CD4-positive, alpha-beta T cell treated with Interleukin-1 beta for 1 hour (primary cell): ENCODE data around the gene PRUNE1.

Source experiments
- DNase-seq, 2 donors: peaks; one replicate each; pipeline ENCODE4 v3.0.0-alpha.2; 2020 to 2022

Gene PRUNE1

DNA sequence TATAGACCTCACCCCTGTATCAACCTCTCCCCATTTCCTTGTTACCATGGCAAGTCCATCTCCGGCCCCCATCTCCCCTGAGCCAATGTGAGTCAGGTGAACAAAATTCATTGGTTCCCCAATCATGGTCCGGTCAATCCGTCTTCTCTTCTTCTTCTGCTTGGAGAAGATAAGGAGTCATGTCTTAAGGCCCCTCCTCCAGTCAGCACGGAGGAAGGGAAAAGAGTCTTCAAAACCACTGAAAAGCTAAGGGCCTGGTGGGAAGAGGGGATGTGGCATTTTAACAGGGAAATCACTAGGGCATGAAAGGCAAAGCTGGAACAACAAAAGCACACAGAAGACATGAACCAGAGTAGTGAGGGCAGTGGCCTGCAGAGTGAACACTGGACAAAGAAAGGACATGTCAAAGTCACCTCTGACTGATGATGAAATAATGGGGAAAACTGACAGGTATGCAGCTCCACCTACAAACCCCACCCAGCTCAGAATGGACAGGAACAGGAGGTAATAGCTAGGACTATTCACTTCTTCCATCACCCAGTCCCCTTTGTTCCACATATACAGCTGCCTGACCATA lies 46.8 kb downstream of the PRUNE1 start:
- no peak for DNase-seq

DNA sequence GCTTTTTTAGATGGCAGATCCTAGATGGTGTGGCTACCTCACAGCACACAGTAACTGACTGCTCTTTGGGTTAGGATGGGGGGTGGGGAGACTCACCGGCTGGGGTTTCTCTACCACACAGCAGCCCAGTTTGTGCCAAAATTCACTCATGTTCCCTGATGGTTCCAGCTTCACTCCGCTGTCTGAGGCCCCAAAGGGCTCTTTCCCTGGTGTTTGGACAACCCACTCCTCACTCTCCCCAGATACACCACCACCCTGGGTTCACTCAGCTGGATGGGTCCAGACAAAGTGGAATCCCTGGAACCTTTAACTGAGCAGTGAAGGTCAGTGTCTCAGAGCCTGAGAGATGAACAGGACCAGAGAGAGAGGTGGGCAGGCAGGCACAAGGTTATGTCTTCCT lies 47.3 kb downstream of the PRUNE1 start:
- no peak for DNase-seq

DNA sequence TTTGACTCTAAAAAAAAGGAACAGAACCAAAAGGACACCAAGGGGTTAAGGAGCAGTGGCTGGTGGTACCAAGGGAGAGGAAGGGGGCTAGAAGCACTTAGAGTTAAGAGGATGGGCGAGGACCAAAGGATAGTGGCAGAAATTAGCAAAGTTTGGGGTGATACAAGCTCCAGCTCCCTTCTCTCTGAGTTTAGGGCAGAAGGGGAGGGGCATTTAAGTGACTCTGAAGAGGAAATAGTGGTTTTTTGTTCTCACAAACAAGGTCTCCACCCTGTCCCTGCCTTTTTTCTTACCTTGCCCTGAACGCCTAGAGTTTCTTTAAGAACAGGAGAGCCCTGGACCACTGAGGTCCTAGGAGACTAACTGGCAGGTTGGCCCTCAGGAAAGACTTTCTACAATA lies 47.9 kb downstream of the PRUNE1 start:
- DNase-seq: peak; percentile 49 to 75

DNA sequence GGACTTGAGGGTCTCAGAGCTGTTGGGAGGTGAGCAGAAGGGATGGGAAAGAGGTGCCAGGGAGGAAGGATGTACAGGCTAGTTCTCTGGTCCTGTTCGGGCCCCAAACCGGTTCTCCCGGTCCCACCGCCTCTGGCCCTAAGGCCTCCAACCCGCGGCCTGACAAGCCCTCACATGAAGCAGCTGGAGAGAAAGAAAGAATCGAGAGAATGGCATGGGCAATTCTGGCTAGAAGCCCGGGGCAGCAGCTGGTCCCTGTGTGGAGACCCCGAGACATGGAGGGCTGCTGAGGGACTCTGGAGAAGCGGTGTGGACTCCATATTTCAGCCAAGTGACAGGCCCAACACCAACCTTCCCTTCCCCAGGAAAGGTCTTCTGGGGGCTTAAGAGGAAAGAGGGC lies 50.4 kb downstream of the PRUNE1 start:
- peak in 1 of 2 donors; percentile 37 for DNase-seq

DNA sequence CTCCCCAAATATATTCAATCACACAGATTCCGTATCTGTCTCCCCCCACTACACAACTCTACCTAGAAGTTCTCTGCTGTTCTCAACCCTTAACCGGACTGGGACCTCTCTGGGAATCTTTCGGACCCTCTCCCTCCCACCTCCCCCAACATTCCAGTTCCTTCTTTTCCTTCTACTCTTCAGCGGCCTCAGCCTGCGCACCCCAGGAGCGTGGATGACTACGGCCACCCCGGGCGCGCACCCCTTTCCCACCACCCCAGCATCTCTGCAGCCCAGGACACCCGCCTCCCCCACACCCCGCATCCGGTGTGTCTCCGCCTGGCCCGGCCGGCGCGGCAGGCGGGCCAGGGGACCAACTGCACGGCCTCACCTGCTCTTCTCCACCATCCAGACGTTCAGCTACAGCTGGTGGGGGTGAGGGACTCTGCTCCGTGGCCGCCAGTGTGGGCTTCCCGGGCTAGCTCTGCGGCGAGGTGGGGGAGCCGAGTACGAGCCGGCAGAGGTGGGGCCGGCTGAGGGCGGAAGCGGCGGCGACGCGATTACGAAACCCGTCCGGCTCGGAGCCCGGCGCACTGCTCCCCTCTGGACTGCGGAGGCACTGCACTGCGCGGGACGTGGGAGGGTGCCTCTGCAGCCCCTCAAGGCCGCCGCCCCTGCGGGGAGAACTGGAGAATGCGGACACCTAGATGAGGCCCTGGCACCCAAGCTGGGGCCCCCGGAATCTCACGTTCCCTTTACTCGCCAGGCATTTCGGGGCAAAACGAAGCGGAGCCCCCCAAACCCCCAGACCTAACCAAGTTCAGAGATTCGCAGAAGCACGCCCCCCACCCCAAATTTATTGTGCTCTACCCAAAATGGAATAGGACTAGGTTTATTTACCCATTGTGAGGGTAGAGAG lies 51.1 kb downstream of the PRUNE1 start, which contains the start of gene CDC42SE1:
Gene CDC42SE1 (minus strand): TSS at position 514 of the 898 bp plus-strand sequence. CDS start 3,892 bp downstream, outside the sequence.
- DNase-seq: peak; percentile 88 to 90

DNA sequence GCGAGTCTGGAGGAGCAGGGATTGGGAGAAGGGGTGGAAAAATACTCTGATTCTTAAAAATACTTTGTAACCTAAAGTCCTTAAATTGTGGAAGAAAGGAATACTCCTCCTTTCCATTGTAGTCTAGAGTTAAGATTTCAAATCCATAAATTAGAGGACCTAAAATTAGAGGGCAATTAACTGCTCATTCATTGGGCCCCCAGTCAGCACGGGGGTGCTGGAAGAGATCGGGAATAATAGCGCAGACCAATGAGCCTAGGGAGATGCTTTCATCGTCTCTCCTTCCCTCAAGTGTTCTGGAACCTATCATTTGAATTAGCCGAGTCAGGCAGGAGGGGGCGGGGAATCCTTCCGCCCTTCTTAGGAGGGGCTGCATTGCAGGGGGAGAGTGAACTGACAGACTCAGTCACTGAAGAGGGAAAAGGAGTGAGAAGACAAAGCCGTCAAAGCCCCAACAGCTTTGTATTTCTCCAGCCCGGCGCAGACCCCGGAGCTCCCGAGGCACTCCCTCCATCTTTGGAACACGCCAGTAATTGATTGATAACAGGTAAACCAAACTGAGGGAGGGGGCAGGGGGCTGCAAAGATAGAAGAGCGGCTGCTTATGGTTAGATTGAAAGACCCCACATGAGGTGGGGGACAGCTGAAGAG lies 51.9 kb downstream of the PRUNE1 start, which contains the start of gene MLLT11:
Gene MLLT11 (plus strand): TSS at position 391 of the 650 bp plus-strand sequence. CDS start 6,828 bp downstream, outside the sequence.
- DNase-seq: peak in 1 of 2 donors; percentile 22

DNA sequence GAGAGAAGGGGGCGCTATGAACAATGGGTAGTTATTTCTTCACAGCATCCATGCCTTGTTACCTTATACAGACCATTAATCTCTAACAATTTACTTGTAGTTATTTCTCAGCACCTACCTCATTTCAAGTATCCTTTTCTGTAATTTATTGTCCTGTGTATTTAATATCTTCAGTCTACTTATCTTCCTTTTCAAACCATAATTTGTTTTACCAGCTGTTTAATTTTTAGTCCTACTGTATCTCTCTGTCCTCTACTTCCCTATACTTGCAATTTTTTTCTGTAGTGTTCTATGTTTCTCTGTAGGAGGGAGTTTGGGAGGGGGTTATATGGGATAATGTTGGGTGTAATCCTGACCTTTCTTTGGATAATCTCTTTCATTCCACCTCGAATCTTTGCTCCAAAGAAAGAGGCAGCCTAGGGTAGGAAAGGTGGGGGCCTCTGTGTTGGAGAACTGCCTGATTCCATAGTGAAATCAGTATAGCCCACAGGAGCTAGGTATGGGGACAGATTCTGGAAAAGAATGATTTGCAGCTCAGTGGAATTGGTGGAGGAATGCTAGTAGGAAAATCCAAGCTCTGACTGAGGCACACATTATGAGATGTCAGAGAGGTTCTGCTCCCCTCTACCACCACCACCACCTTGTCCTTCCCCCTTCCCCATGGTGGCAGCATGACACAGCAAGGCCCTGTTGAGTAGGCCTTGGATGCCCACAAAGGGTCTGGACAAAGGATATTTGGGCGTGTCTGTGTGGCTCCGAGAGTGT lies 52.6 kb downstream of the PRUNE1 start:
- no peak for DNase-seq

DNA sequence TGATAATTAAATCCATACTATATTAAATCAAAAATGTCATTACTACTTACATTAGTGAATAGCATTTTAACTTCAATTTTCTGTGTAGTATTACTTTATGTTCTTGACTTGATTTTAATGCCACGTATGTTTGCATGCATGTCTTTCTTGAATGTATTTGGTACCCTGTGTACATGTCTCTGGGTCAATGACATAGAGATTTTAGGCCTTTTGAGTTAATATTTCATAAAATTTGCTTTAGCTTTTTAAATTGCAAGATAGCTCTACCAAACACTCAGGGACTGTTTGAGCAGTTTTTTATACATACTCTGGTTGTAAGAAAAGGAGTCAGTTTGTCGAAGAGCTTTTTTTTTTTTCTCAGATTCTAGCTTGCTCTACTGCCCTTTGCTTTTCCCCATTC lies 53.5 kb downstream of the PRUNE1 start:
- no peak for DNase-seq

DNA sequence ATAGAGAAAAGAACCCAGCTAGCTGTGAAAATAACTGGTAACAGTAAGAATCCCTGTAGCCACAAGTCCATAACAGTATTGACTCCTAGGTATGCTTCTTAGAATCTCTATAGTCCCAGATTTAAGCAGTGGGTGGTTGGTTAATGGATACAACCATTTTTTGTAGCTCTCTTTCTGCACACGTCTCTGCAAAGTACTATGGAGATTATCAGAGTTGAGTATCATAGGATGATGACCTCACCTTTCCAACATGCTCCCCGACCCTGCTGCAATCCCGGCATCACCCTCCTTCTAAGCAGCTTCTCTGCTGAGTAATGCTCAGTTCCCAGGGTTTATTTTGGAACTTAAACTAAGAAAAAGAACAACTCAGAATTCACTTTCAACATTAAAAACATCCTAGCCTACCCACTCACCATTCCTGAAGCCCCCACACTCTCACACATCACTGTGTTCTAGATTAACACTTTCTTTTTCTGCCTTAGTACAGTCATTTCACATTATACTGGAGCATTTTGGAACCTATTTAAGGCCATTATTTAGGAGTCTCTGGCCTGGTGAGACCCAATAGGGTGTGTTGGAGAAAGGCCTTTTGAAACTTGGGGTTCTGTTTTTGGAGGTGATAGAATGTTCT lies 54.6 kb downstream of the PRUNE1 start:
- DNase-seq: no peak

DNA sequence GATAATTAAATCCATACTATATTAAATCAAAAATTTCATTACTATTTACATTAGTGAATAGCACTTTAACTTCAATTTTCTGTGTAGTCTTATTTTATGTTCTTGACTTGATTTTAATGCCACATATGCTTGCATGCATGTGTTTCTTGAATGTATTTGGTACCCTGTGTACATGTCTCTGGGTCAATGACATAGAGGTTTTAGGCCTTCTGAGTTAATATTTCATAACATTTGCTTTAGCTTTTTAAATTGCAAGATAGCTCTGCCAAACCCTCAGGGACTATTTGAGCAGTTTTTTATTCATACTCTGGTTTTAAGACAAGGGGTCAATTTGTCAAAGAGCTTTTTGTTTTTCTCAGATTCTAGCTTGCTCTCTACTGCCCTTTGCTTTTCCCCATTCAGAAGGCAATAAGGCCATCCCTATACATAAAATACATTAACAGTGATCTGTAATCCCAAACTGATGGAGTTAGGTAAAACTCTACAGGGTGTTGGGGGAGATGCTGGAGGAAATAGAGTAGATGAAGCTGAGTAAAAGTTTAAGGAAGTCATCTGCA lies 56.9 kb downstream of the PRUNE1 start:
- no peak for DNase-seq

DNA sequence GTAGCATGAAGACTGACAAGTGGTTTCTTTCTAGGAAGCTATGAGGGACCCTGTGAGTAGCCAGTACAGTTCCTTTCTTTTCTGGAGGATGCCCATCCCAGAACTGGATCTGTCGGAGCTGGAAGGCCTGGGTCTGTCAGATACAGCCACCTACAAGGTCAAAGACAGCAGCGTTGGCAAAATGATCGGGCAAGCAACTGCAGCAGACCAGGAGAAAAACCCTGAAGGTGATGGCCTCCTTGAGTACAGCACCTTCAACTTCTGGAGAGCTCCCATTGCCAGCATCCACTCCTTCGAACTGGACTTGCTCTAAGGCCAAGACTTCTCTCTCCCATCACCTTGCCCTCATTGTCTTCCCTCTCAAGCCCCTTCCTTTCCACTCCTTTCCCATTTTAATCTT lies 58.9 kb downstream of the PRUNE1 start:
- no peak for DNase-seq

DNA sequence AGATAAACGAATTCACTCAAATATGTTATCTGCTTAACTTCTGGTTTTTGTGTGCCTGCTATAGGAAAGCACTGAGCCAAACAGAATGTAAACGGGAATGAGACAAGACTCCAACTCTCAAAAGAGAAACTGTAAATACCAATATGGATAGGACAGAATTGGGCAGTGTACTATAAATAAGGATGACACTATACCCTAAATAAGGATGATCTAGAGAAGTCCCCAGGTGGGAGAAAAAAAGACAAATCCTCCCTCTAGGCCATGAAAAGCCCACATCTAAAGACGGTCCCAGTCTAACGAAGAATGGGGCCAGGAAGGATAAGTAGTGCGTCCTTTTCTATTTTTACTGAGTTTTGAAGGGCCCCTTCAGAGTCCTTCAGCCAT lies 60.8 kb downstream of the PRUNE1 start:
- no peak for DNase-seq

DNA sequence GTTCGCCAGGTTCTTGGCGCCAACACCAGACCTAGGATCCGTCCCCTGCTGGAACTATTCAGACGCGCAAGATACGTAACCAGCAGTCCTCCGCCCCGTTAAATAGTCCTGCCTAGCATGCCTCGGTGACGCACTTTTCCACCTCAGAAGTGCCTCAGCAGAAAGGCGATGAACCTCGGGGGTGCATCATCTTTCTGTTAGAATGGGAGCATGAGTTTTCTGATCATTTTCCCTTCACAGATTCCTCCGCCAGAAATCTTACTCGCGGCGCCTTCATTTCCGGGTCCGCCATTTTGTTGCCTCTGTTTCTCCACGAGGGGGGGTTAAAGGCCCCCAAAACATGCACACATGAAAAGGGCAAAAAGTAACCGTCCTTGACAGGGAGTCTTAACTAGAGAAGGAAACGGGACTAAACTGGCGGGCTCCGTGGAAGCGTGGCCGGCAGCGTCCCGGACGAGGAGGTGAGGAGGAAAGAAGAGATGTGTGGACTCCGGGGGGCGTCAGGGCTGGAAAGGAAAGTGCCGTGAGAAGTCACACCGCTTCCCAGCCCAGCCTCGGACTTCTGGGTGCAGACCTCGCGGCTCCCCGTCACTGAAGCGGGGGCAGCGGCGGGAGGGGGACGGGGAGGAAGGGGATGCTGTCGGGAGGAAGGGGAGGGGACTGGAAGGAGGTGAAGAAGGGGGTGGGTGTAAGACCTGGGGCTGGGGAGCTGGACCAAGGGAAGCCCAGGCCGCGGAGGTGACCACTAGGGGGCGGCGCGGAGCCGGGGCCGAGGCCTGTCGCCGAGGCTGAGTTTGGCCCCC lies 62.4 kb downstream of the PRUNE1 start, which contains the start of gene GABPB2:
Gene GABPB2 (plus strand): TSS at position 288 of the 803 bp plus-strand sequence. CDS start 17,429 bp downstream, outside the sequence.
- DNase-seq: peak; percentile 87 to 88

DNA sequence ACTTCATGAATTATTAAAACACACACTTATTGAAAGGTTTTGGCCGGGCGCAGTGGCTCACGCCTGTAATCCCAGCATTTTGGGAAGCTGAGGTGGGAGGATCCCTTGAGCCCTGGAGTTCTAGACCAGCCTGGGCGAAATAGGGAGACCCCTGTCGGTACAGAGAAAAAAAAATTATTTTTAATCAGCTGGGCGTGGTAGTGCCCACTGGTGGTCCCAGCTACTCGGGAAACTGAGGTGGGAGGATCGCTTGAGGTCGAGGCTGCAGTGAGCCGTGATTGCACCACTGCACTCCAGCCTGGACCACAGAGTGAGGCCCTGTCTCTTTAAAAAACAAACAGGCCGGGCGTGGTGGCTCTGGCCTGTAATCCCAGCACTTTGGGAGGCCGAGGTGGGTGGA lies 64.0 kb downstream of the PRUNE1 start:
- DNase-seq: no peak
